SW 1271 (cell line): ENCODE data around the gene DYNLRB1.

Experiments
- DNase-seq, 2 experiments: peaks; one replicate each; lab custom pipeline; 2025; lab: John Stamatoyannopoulos, UW

Gene DYNLRB1

GRCh38 chr20:34579191-34579978 is 63.2 kb downstream of the DYNLRB1 start:
- no peak for DNase-seq

- DNase-seq = no peak
These were observed 64.0 kb downstream of the DYNLRB1 start for GRCh38 chr20:34579979-34580940.

GRCh38 chr20:34581341-34582184 is 65.3 kb downstream of the DYNLRB1 start:
- no peak for DNase-seq

GRCh38 chr20:34582221-34582620 is 66.0 kb downstream of the DYNLRB1 start:
- no peak for DNase-seq

- DNase-seq = no peak
These were observed 66.7 kb downstream of the DYNLRB1 start for GRCh38 chr20:34582911-34583310.

- no peak for DNase-seq
These were observed 67.3 kb downstream of the DYNLRB1 start for GRCh38 chr20:34583544-34583943.

GRCh38 chr20:34585019-34585418 is 68.8 kb downstream of the DYNLRB1 start:
- DNase-seq = no peak

- DNase-seq = no peak
These were observed 70.4 kb downstream of the DYNLRB1 start for GRCh38 chr20:34586488-34587163.
